UCSD-AML1 (cell line): ENCODE results near the gene CA10.

Experiments
- DNase-seq: peaks from one replicate; lab custom pipeline; 2025; ENCODE audit not compliant: unreplicated experiment; lab: John Stamatoyannopoulos, UW

Gene CA10

DNA sequence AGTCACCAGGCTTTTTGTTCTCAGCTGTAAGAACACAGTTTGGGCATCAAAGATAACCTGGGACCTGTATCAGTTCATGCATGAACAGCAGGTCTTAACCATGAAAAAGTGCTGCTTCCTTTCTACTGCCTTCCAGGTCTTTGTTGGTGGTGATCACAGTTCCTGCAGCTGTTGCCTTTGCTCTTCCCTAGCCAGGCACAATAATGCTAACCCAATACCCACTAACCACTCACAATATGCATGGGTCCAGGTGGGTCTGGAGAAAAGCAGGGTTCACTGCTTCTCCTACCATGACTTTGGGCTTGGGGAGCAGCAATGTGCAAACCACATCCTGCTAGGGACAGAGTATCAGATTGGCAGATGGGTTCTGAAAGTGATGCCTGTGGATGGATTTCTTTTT lies 501.3 kb downstream of the CA10 start:
- DNase-seq, result no peak

DNA sequence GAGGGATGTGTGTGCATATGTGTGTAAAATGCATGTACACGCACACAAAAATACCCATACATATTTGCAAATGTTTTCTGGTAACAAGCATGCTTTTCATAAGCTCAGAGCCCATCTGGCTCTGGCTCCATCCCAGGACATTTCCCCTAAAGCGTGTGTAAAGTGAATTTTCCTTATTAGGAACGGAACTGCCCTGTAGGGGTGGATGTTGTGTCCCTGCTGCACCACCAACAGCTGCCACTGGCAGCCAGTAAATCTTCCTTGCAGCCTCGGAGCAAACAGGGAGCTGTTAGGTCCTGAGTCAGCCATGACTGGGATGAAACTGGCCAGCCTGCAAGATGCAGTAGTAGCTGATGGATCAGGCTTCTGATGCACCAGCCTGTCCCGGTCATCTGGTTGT lies 504.6 kb downstream of the CA10 start:
- no peak for DNase-seq

DNA sequence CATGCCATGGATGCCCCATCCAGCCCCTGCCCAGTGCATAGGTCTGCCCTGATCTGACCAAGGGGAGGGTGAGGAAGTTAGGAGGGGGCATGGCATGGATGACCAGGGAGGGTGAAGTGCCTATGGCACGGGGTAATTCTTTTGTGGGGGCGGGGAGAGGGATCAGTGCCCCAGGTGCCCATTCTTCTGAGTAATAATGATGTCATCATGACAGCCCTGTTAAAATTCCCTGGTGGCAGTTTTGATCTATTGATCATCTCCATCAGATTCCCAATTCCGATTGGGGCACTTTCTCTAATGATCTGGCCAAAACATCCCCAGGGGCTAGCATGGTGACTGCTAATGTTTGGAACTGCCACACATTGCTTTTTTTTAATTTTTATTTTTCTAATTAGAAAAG lies 506.0 kb downstream of the CA10 start:
- no peak for DNase-seq

DNA sequence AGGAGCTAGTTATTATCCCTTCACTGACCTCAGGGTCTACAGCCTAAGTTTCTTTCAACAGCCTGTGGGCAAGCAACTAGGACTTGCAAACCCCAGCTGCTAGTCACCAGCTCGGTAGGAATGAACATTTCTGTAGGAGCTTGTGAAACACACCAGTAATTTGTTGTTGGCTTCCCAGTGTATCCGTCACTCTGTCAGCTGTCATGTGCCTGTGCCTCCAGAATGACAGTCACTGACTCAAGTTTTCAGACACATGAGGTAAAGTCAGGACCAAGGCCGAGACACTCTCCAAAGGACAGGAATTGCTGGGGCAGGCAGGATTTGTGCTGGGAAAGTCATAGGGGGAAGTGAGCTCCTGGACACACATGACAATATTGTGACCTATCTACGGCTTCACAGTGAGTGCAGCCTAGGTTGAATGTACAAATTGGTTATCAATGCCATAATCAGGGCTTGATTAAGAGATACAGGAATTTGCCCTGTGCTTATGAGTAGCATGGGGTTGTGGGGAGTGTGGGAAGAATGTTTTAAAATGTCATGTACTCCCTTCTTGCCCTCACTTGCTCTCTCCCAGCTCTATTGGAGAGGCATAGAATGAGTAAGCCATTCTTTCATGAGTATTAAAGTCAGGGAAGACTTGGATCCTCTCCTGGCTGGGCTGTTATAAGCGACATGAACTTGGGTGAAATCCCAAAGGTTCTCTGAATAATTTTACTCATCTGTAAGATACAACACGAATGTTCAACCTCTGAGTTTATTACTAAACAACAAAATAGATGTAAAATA lies 506.8 kb downstream of the CA10 start:
- no peak for DNase-seq

DNA sequence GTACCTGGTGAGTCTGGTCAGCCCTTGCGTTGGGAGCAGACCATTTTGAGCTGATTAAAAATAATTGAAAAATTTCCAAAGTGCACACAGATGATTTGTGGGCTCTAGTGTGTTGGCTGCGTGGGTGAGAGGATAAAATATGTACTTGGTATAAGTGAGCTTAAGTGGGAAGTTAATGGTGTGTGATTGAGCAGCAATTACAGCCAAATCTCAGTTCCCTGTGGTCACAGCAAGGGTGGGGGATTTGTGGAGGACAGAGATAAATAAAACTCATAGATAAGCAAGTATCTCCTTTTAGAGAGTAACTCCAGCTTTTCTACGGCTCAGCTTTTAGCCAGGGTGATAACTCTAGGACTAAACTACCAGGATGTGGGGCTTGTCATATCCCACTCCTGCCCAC lies 507.7 kb downstream of the CA10 start:
- no peak for DNase-seq

DNA sequence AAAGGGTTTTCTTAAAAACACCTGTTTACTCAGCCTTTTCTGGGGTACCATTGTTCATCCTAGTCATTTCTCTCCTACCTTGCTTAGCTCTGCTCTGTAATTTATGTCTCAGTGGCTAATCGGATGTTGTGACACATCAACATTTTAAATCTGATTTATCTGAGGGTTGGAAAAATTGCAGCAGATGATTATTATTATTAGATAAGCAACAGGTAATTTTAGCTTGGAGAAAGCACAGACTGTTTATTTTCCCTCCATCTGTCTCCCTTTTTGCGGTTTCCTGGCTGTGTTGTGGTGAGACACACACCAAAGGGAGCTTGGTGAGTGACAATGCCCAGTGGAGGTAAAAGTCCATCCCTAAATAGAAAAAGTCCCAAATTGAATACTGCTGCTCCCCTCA lies 508.3 kb downstream of the CA10 start:
- DNase-seq, result no peak

DNA sequence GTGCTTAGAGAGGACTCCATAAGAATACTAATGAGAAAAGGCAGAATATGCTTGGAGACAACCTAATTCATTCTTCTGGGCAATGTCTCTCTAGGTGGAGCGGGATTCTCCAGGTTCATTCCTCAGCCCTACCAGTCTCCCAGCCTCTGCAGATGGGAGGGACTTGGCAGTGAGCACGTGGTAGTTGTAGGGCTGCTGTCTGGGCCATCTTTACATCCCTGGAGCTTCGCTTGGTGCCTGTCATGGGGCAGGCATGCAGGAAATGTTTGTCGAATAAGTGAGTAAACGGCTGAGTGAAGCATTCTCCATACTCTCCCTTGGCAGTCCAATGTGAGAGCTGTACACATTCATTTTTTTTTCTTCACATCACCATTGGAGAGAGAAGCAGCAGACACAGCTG lies 510.7 kb downstream of the CA10 start:
- DNase-seq, result no peak

DNA sequence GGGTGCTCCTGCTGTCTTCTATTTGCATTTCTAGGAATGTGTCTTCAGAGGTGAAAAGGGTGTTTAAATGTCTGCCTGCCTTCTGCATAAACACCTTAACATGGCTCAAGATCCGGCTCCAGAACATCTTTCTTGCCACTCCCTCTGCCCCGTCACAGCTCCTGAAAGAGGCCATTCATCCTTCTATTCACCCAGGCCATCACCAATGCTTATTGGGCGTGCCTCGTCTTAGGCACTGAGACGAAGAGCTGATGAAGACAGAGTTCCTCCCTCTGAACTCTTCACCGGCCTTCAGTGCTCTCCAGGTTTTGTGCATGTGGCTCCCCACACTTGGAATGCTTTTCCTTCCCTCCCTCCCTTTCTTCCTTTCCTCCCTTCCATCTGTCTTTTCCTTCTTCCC lies 511.4 kb downstream of the CA10 start:
- no peak for DNase-seq

DNA sequence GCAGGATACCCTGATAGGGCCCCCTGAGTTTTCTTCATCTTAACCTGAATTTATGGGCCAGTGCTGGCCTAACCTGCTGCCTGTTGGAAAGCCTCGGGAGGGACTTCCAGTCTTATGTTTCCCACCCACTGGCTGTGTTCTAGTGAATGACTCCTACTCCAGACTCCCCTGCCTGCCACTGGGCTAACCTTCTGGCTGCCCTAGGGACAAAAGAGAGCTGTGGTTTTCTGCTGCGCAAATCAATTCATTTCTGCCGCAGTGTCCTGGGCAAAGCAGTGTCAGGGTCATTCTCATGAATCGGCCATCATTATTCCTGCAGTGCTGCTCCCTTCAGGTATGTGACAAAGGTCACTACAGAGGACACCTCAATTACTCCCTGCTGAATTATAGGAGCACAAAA lies 512.0 kb downstream of the CA10 start:
- no peak for DNase-seq

DNA sequence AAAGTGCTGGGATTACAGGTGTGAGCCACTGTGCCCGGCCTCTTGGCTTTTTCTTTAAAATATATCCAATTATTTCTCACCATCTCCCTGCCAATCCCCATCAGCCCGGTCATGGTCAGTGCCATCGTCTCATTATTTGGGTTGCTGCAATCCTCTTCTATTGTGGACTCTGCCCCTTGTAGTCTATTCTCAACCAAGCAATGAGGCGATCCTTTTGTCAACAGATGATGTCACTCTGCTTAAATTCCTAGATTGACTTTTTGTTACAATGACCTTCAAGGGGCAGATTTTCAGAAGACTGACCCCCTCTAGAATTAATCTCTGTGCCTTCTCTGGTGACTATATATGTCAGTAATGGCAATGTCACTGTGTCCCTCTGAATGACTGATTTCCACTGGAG lies 513.5 kb downstream of the CA10 start:
- DNase-seq, result no peak

DNA sequence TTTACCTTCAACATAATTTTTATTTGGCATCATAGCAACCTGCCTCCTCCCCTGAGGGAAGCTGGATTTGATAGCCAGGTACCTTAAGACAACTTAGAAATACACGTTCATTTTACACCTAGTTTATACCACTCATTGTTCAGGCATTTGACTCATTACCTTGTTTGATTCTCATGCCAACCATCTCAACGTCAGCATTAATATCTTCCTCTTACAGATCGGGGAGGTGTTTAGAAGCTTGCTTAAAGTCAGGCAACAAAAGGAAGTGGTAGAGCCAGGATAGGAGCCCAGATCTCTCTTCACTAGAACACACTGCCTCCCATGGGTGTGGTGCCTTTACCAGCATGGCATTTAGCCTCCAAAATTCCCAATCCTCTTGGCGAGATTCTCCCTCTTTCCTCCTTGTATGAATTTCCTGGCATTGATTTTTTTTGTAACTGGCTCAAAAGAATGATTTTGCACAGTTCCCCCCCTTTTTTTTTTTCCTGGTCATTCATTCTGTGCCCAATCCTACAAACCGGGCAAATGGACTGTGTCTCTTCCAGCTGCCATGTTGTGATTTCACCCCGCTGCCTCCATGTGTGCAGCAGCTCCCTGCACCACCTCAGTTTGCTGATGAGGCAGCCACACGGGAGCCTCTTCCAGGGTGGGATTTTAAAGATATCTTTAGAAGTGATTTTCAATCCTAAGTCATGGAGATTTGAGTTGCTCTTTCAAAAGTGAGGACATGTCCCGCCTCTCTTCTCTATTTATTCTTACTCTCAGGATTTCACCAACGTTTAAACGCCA lies 514.6 kb downstream of the CA10 start:
- no peak for DNase-seq

DNA sequence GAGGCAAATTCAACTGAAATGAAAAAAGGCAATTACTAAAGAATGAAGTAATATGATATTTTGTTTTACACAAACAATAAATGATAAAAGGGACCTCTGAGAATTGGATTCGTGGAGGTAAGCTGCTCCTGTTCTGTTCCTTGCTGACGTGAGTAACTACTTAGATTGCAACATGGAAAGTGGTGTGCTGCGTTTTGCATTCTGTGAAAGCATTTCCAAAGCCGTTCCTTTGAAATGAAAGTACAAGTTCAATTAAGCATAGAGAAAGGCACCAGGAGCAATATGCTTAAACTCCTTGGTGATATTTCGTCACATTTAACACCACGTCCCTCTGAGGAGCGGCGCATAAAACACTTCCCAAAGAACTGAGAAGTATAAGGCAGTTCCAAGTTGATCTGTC lies 516.5 kb downstream of the CA10 start:
- DNase-seq, result no peak

DNA sequence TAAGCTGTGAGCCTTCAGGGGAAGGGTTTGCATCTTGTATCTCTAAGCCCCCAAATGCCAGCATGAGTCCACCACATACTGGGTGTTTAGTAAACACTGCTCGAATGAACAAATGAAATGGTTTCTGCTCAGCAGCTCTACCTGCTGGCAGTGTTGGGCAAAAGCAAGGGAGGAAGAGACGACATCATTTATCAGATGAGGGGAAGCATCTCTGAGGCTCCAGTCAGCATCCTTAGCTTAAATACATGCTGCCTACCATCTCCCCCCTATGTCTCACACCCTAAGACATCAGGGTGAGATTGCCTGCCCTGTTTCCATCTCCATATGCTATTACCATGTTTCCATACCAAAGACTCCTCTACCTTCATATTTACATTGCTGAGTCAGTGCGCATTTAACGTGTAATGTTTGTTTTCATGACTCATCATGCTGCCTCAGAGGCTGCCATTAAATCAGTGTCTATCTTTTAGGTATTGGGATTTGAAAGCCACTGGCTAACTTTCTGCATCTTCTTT lies 518.3 kb downstream of the CA10 start:
- DNase-seq, result no peak

DNA sequence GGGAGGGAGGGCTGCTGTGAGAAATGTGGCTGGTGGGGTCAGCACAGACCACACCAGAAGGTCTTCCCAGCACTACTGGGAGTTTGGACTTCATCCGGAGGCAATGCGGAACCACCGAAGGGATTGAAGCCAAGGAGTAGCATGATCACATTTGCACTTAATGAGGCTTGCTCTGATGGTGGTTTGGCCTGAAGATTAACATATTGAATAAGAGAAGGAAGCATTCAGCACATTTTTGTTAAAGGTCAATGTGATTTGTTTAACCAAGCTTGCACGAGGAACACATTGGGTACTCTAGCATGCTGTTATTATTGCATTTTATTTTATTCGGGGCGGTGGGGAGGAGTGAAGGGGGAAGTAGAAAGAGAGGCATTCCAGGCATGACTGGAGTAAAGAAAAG lies 519.5 kb downstream of the CA10 start:
- DNase-seq, result no peak

DNA sequence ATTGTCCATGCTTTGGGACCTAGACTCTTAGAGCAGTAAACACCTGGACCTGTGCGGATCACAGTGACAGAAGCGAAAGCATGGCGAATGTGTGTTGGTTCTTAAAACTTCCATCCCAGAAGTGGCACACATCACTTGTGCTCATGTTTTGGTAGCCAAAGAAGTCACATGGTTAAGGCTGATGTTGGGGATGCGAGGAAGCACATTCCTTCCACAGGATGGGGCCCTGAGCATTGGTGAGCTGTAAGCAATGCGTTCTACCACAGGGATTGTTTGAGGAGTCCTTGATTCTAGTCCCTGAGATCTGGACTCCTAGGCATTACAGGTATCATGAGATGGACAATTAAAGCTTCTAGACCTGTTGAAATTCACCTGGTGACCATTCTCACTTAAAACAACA lies 522.2 kb downstream of the CA10 start:
- no peak for DNase-seq

DNA sequence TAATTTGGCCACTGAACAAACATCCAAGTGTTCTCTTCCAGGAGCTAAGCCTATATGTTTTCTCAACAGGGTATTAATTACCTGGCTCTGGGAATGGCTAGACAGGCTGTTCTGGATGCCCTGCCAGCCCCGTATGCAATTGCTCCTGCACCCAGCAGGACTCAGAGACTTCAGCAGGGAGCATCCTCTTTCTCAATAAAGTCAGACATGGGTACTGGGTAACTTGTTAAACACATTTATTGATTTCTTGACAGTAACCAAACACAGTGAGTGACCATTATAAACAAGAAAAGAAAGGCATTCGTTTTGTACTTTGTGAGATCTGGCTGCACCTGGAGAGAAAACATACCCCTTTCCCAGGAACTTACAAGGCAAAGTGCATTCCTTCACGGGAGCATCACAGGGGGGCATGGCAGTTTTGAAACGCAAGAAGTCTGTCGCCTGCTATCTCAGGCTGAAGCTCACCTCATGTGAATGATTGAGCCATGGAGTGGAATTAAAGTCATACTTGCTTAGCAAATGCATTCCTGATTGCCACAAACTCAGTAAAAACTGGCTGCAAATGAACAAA lies 528.3 kb downstream of the CA10 start:
- DNase-seq, result no peak

DNA sequence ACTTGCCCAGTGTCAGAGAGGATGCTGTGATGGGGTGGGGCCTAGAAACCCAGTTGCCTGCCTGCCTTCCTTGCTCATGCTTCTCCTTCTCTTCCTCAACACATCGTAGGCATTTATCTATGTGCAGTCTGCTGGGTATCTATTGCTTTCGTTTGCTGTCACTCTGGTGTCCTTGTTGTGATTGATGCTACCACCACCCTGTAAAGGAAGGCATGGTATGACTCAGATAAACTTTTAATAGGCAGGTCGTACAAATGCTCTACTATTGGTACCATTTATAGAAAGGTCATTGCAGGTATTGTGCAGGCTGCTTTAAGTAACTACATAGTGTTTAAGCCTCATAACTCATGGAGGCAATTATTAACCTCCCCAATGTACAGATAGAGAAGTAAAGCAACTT lies 529.3 kb downstream of the CA10 start:
- no peak for DNase-seq

DNA sequence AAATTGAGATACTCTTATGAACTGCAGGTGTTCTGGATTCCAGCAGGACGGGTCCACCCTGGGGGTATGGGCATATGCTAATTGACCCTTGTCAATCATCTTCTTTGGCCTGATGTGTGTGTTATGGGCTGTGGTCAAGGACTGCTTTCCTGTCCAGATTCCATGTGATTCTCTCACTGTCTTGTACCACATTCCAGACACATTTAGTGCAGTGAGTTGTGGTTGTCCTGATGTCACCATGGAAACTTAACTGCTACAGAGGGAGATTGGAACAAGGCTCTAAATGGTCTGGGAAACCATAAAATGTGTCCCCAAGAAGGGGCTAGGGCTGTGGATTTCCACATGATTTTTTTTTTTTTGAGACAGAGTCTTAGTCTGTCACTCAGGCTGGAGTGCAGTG lies 530.7 kb downstream of the CA10 start:
- no peak for DNase-seq

DNA sequence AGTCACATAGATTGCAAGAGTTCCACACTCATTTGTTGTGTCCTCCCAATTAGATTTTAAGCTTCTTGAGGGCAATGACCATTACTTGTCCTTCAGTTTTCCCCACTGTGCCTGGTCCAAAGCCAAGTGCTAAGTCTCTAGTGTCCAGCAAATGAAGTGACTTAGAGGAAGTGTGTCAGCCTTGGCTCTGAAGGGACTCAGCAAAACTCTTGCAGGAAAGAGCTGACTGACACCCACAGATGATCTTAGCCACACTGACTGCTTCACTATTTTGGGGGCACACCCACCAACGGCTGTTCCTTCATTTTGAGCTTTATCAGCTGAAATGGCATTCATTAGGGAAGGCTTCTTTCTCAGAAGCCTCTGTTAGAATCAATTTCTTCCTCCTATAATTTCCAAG lies 540.0 kb downstream of the CA10 start:
- no peak for DNase-seq

DNA sequence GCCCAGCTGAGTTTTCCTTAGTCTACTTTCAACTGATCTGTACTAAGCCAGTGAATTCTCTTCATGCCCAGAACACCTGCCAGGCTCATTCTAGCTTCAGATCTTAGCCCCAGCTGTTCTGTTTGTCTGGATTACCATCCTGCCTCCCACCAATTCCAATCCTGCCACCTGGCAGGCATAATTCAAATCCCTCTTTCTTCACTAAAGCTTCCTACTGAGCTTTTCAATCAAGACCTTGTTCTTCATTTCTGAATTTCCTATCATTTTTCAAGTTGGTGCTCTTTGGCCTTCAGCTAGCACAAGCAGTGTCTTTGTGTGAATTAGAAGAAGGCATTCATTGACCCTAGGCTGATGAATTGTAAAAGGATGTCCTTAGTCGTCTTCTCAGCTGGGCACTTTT lies 540.5 kb downstream of the CA10 start:
- DNase-seq, result no peak

DNA sequence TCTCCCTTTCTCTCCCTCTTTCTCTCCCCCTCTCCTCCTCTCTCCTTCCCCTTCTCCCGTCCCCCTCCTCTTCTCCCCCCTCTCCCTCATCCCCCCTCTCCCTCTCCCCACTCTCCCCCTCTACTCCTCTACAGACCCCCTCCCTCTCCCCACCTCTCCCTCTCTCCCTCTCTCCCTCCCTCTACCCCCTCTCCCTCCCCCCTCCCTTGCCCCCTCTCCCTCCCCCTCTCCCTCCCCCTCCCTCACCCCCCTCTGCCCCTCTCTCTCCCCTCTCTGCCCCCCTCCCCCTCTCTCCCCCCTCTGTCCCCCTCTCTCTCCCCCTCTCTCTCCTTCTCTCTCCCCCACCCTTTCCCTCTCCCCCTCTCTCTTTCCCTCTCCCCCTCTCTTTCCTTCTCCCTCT lies 545.3 kb downstream of the CA10 start:
- DNase-seq, result no peak

DNA sequence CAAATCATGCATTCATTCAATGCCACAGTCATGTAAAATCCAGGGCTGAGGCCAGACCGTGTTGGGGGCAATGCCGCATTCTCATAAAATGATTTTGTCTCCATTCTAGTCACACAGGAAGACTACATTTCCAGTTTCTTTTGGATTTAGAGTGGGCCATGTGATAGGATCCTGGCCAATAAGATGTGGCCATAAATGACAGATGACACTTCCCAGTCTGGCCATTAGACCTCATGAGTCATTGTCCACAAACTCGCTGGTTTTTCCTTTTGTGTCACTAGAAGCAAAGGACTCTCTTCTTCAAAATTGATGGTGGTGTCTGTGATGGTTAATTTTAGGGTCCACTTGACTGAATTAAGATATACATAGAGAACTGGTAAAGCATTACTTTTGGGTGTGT lies 545.8 kb downstream of the CA10 start:
- no peak for DNase-seq
